Keratinocyte (primary cell): ENCODE results near the gene ITPA.

Source experiments
- CTCF ChIP-seq, 3 experiments: IDR thresholded peaks in 1 of 3; conservative IDR thresholded peaks in 1 of 3; optimal IDR thresholded peaks in 1 of 3; 2 replicates in 2 of 3; 3 replicates in 1 of 3; pipeline versions ENCODE3 to v1.5.1; 2011; ENCODE audit warnings: low read length in 3 of 3, mild to moderate bottlenecking in 3 of 3, moderate library complexity in 2 of 3, control low read depth in 1 of 3, inconsistent platforms in 1 of 3; ENCODE audit not compliant: insufficient read depth in 2 of 3; ENCODE audit errors: extremely low read depth in 1 of 3
- EZH2 ChIP-seq: IDR thresholded peaks from one replicate; pipeline ENCODE4 v1.6.1; 2012; ENCODE audit warnings: inconsistent platforms, mild to moderate bottlenecking, low read length, moderate library complexity

- TF ChIP-seq CTCF (optimal IDR thresholded peaks at IDR 0.05 in 1 of 3, IDR thresholded peaks at IDR 0.05 in 1 of 3, conservative IDR thresholded peaks at IDR 0.05 in 1 of 3; ENCODE audit: extremely low read depth in 1 of 3, insufficient read depth in 2 of 3, low read length in 3 of 3) (no peak), EZH2 (no peak)
Observed at GRCh38 chr20:3237011-3237957, 28.0 kb downstream of the ITPA start.
